ENCODE data around the gene RAB4A. TPM values are rescaled to one million over a fixed set of nuclear protein-coding genes. Genes with fewer than 3 reads are reported as not detected.

The RAB4A gene
- total RNA-seq, 1 donor from 2014 or later: 28.1 TPM

DNA sequence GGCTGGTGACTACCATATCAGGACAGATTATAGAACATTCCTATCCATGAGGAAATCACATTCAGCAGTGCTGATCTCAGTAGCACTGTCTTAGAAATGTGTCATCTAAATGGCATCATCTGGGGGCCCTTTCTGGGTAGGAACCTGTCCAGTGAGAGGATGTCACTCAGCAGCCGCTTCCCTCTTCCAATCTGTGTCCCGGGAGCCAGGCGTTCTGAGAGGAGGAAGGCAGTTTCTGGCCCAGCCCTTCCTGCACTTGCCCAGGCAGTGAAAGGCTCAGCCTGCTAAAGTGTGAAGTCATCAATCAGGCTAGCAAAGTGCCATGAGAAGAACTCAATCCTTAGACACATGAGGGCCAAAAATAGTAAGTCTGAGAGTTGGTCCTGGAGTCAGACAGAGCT, 25.6 kb downstream of the RAB4A start:
- TF ChIP-seq, protein P1, sequence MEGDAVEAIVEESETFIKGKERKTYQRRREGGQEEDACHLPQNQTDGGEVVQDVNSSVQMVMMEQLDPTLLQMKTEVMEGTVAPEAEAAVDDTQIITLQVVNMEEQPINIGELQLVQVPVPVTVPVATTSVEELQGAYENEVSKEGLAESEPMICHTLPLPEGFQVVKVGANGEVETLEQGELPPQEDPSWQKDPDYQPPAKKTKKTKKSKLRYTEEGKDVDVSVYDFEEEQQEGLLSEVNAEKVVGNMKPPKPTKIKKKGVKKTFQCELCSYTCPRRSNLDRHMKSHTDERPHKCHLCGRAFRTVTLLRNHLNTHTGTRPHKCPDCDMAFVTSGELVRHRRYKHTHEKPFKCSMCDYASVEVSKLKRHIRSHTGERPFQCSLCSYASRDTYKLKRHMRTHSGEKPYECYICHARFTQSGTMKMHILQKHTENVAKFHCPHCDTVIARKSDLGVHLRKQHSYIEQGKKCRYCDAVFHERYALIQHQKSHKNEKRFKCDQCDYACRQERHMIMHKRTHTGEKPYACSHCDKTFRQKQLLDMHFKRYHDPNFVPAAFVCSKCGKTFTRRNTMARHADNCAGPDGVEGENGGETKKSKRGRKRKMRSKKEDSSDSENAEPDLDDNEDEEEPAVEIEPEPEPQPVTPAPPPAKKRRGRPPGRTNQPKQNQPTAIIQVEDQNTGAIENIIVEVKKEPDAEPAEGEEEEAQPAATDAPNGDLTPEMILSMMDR (conservative IDR thresholded peaks at IDR 0.05; ENCODE audit: low read depth, low read length): no peak
- H3K4me3 ChIP-seq (ENCODE audit: low read depth, low read length): no peak overlapping the region
- DNase-seq (ENCODE audit: low read depth): no peak

DNA sequence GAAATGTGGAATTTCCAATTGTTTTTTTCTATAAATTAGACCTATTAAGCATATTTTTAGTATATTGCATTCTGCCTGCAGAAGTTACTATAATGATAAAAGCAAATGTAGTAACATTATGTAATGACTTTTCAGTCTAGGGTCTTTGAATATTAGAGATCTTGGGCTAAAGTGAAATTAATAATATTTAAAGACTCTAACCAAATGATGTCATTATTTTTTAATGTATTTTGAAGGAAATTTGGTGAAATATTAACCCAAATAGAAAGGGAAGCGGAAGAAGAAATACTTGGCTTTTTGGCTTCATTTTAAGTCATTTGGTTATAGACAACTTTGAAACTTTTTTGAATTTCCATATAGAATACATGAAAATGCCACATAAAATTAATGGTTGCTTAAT, 26.8 kb downstream of the RAB4A start:
- no peak overlapping the region for H3K4me3 ChIP-seq (ENCODE audit: low read depth, low read length)
- no peak for DNase-seq (ENCODE audit: low read depth)
- TF ChIP-seq, protein P1 (conservative IDR thresholded peaks at IDR 0.05; ENCODE audit: low read depth, low read length): no peak

DNA sequence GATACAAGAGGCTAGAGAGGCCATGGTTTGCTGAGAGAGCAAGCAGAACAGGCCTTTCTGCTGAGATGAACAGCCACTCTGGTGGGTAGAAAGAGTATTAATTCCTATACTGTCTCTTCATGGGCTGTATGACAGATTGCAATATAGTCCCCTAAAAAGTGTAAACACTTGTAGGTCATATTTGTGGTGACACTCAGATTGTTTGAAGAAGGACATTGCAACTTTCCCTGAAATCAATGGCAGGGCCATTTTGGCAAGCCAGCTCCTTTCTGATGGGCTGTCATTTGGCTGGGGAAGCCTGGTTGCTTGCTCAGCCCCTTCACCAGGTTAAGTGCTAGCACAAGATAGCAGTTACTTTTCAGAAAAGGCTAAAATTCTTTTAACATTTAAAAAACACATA, 27.5 kb downstream of the RAB4A start:
- H3K4me3 ChIP-seq (ENCODE audit: low read depth, low read length): no peak overlapping the region
- TF ChIP-seq, protein P1 (conservative IDR thresholded peaks at IDR 0.05; ENCODE audit: low read depth, low read length): no peak
- DNase-seq (ENCODE audit: low read depth): no peak

DNA sequence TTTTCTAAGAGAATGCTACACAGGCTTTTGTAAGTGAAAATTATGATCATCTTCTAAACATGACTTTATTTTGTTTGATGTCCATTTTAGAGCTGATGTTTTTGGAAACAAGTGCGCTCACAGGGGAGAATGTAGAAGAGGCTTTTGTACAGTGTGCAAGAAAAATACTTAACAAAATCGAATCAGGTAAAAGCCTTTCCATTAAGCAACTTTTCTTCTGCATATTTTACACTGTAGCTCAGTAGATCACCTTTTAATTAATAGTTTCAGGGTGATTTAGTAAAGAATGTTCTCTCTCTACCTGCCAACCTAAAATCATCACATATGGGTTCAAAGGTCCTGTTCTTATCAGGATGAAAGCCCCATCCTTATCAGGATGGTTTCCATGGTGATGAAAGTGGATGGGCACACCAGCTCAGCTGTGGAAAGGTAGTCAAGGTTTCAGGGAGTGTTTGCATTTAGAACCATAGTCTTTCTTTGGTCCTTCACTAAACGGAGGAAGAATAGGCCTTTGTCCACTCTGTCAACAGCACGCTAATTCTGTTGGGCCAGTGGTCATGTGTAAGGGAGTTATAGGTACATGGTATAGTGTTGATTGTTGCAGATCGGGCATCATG, 28.1 kb downstream of the RAB4A start:
- TF ChIP-seq, protein P1 (conservative IDR thresholded peaks at IDR 0.05; ENCODE audit: low read depth, low read length): no peak
- no peak for DNase-seq (ENCODE audit: low read depth)
- H3K4me3 ChIP-seq (ENCODE audit: low read depth, low read length): no peak overlapping the region

DNA sequence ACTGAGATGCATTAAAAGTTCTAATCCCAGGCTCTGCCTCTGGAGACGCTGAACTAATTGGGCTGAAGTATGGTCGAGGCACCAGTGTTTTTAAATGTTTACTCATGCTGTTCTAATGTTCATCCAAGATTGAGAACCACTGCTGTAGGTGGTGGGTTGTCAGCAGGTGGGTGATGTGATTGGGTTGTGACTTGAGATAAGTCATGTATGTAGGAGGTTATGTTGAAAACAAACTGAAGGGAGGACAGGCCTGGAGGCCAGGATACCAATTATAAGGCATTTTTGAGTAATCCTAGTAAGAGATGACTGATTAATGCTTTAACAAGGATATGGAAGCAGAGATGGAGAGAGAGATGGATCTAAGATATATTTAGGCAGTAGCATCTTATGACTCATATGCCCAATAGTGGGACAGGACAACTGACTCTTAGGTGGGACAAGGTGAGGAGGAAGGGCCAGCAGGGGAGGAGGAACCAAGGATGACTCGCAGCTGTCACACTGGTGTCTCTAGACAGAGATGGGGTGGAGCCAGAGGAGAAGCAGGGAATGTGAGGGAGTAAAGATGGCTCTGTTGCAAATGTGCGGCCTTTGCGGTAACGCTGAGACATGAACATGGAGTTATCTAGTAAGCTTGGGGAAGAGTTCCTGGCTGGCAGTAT, 29.3 kb downstream of the RAB4A start:
- DNase-seq (ENCODE audit: low read depth): no peak
- no peak overlapping the region for H3K4me3 ChIP-seq (ENCODE audit: low read depth, low read length)
- TF ChIP-seq, protein P1 (conservative IDR thresholded peaks at IDR 0.05; ENCODE audit: low read depth, low read length): no peak

DNA sequence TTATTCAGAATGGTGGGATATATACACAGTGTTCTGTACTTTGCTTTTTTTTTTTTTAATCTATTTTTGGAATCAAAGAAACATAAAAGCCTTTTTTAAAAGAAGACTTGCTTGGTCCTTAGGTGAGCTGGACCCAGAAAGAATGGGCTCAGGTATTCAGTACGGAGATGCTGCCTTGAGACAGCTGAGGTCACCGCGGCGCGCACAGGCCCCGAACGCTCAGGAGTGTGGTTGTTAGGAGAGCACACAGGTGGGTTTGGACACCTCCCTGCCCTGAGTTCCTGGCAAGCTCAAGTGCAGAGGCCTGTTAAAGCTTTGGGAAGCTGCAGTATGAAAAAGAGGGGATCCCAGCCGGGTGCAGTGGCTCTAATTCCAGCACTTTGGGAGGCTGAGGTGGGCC, 31.8 kb downstream of the RAB4A start:
- no peak for DNase-seq (ENCODE audit: low read depth)
- TF ChIP-seq, protein P1 (conservative IDR thresholded peaks at IDR 0.05; ENCODE audit: low read depth, low read length): no peak
- H3K4me3 ChIP-seq (ENCODE audit: low read depth, low read length): no peak overlapping the region

DNA sequence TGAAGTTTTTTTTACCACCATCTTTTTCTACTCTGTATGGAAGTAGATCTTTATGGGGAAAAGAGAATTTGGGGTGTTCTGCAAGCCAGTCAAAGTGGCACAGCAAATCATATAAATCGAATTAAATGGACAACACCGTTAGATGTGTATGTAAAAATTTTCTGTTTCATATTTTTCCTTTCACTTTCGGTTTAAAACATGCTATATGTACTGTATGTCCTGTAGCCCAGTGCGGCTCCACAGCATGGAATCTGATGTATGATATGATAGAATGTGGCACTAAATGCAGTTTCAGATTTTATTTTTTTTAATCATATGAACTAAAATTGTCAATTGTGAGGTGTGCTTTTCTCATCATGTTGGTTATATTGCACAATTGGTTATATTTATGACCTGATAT, 32.9 kb downstream of the RAB4A start:
- H3K4me3 ChIP-seq (ENCODE audit: low read depth, low read length): no peak overlapping the region
- DNase-seq (ENCODE audit: low read depth): no peak
- TF ChIP-seq, protein P1 (conservative IDR thresholded peaks at IDR 0.05; ENCODE audit: low read depth, low read length): no peak

All from epithelial cell of proximal tubule (primary cell).